Osteoblast (primary cell): ENCODE results near the gene MACROD2. TPM values are rescaled to one million over a fixed set of nuclear protein-coding genes. Genes with fewer than 3 reads are reported as not detected.

Experiments
- DNase-seq: peaks from one replicate; pipeline ENCODE4 v3.0.0; 2011; ENCODE audit warnings: low spot score, mixed read lengths; ENCODE audit not compliant: insufficient read length; ENCODE audit errors: missing footprints
- H2AFZ ChIP-seq: 2 replicates; pipeline ENCODE4 v1.6.0; 2011; ENCODE audit warnings: mild to moderate bottlenecking, low read length
- H3K27ac ChIP-seq: 2 replicates; pipeline ENCODE4 v1.5.1; 2011; ENCODE audit warnings: mild to moderate bottlenecking, low read depth, low read length, moderate library complexity
- H3K27me3 ChIP-seq: 2 replicates; pipeline ENCODE4 v1.6.0; 2012; ENCODE audit warnings: mild to moderate bottlenecking, control low read depth, inconsistent platforms, low read length, moderate library complexity; ENCODE audit not compliant: insufficient read depth
- H3K36me3 ChIP-seq: 2 replicates; pipeline ENCODE4 v1.5.1; 2011; ENCODE audit warnings: mild to moderate bottlenecking, low read length, control low read depth, moderate library complexity; ENCODE audit not compliant: insufficient read depth
- H3K4me1 ChIP-seq: 2 replicates; pipeline ENCODE4 v1.5.1; 2011; ENCODE audit warnings: mild to moderate bottlenecking, low read length, control low read depth, moderate library complexity; ENCODE audit not compliant: insufficient read depth
- H3K4me2 ChIP-seq: 2 replicates; pipeline ENCODE4 v1.6.0; 2011; ENCODE audit warnings: mild to moderate bottlenecking, low read length; ENCODE audit not compliant: insufficient read depth
- H3K4me3 ChIP-seq: fragments of 200-600 bp; sonication (generic); 3 replicates; pipeline ENCODE4 v1.5.1; 2012; ENCODE audit warnings: mild to moderate bottlenecking, low read length, inconsistent platforms; ENCODE audit not compliant: insufficient read depth
- H3K79me2 ChIP-seq: 2 replicates; pipeline ENCODE4 v1.6.0; 2012; ENCODE audit warnings: mild to moderate bottlenecking, low read length, control low read depth, inconsistent platforms; ENCODE audit not compliant: insufficient read depth
- H3K9me3 ChIP-seq: 2 replicates; pipeline ENCODE4 v1.5.1; 2011; ENCODE audit warnings: low read depth, low read length, control low read depth
- H4K20me1 ChIP-seq: 2 replicates; pipeline ENCODE4 v1.6.0; 2012; ENCODE audit warnings: mild to moderate bottlenecking, low read length, control low read depth; ENCODE audit not compliant: insufficient read depth
- total RNA-seq: library from RNA; depleted of rRNA; stranded (reverse); fragments of >200 nt; gene quantifications from 2 replicates; pipeline ENCODE4 v1.2.3, GENCODE V29; 2012
- TF ChIP-seq, protein P1 (sequence below): IDR thresholded peaks from 2 replicates; pipeline ENCODE4 v1.5.1; 2011; ENCODE audit warnings: mild to moderate bottlenecking, low read depth, low read length, moderate library complexity; ENCODE audit errors: extremely low read depth

The MACROD2 gene
- total RNA-seq, 1 donor, result 4.0 TPM

DNA sequence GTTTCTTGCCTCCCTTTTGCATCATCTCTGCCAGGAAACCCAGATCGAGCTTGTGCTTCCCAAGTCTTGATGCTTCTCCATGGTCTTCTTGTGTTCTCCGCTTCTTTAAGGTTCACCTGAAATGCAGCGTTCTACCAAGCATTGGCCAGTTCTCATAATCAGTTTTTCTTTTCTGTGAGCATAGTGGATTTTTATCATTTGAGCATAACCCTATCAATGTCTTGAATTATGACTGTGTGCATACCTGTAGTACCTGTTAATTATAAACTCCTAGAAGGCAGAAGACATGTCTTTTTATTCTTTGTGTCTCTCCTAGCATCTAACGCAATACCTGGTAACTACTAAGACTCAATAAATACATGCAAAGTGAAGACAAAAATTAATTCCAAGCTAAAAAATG is 1146.5 kb downstream of the MACROD2 start:
- TF ChIP-seq, protein P1, sequence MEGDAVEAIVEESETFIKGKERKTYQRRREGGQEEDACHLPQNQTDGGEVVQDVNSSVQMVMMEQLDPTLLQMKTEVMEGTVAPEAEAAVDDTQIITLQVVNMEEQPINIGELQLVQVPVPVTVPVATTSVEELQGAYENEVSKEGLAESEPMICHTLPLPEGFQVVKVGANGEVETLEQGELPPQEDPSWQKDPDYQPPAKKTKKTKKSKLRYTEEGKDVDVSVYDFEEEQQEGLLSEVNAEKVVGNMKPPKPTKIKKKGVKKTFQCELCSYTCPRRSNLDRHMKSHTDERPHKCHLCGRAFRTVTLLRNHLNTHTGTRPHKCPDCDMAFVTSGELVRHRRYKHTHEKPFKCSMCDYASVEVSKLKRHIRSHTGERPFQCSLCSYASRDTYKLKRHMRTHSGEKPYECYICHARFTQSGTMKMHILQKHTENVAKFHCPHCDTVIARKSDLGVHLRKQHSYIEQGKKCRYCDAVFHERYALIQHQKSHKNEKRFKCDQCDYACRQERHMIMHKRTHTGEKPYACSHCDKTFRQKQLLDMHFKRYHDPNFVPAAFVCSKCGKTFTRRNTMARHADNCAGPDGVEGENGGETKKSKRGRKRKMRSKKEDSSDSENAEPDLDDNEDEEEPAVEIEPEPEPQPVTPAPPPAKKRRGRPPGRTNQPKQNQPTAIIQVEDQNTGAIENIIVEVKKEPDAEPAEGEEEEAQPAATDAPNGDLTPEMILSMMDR, result no peak

DNA sequence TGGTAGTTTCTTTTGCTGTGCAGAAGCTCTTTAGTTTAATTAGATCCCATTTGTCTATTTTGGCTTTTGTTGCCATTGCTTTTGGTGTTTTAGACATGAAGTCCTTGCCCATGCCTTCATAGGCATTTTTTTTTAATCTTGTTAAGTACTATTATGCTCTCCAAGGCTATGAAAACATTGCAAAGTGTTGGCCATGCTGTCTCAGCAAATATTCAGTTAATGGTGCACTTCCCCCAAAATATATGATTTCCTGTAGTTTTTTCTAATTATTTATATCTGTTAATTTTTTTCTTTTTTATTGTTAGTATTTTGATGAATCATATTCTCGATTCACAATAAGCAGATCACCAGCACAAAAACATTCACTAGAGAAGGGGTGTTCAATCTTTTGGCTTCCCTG is 1148.2 kb downstream of the MACROD2 start:
- no peaks in the 10 kb centered on the region for H4K20me1 ChIP-seq

More for the DNA sequence above, 1146.5 kb downstream of the MACROD2 start:
- Histone ChIP-seq H3K4me1 (no peaks in the 10 kb centered on the region), H4K20me1 (no peaks in the 10 kb centered on the region), H2AFZ (no peak overlapping the region), H3K36me3 (no peaks in the 10 kb centered on the region), H3K4me2 (no peak overlapping the region), H3K27ac (no peak overlapping the region), H3K4me3 (no peak overlapping the region), H3K79me2 (no peaks in the 10 kb centered on the region), H3K9me3 (no peaks in the 10 kb centered on the region), H3K27me3 (no peaks in the 10 kb centered on the region)
- DNase-seq, result no peak

DNA sequence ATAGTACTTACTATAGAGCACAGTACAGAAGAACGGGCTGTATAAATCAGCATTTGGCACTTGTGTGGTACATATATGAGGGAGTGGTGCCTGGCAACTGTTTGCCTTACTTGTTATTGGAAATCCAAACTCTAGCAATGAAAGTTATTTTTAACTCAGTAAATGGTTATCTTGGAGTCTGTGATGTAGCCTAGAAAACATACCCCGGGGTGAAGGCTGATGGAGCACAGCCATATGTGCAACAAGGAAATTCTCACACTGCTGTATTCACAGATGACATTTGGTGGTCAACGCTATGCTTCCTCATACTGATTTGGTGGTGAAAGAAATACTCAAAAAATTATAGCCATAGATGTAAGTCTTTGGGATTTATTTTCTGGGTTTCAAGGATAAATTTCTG is 1149.6 kb downstream of the MACROD2 start:
- H3K36me3 ChIP-seq, result no peaks in the 10 kb centered on the region
- H3K4me1 ChIP-seq, result no peaks in the 10 kb centered on the region
- TF ChIP-seq, protein P1, result no peak
- no peak overlapping the region for H2AFZ ChIP-seq
- no peaks in the 10 kb centered on the region for H4K20me1 ChIP-seq
- H3K4me2 ChIP-seq, result no peak overlapping the region
- H3K27me3 ChIP-seq, result no peaks in the 10 kb centered on the region
- DNase-seq, result no peak
- H3K27ac ChIP-seq, result no peak overlapping the region
- H3K9me3 ChIP-seq, result no peaks in the 10 kb centered on the region
- H3K4me3 ChIP-seq, result no peak overlapping the region
- H3K79me2 ChIP-seq, result no peaks in the 10 kb centered on the region

More for the DNA sequence above, 1148.2 kb downstream of the MACROD2 start:
- no peak for DNase-seq
- no peaks in the 10 kb centered on the region for H3K4me1 ChIP-seq
- H3K79me2 ChIP-seq, result no peaks in the 10 kb centered on the region
- H3K4me3 ChIP-seq, result no peak overlapping the region
- TF ChIP-seq, protein P1, result no peak
- no peaks in the 10 kb centered on the region for H3K27me3 ChIP-seq
- no peak overlapping the region for H2AFZ ChIP-seq
- no peaks in the 10 kb centered on the region for H3K36me3 ChIP-seq
- H3K27ac ChIP-seq, result no peak overlapping the region
- H3K9me3 ChIP-seq, result no peaks in the 10 kb centered on the region
- no peak overlapping the region for H3K4me2 ChIP-seq

DNA sequence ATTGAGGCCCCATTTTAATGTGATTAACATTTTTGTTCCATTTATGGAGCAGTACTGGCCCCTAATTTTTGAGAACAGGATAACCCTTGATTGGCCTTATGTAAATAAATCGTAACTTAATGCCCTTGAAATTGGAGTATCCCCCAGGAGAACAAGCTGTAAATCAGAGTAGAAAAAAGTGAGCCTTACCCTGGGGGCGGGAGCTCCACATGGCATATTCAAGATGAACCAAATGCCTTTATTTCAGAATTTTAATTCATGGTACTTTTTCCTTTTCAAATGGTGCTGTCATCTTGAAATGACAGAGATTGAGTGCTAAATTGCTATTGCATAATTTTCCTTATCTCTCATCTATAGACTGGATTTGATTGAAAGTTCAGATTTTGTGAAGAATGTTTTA is 1151.6 kb downstream of the MACROD2 start:
- Histone ChIP-seq H3K9me3 (no peaks in the 10 kb centered on the region), H3K4me3 (no peak overlapping the region), H4K20me1 (no peaks in the 10 kb centered on the region), H3K4me1 (no peaks in the 10 kb centered on the region), H3K36me3 (no peaks in the 10 kb centered on the region), H3K79me2 (no peaks in the 10 kb centered on the region), H2AFZ (no peak overlapping the region), H3K27ac (no peak overlapping the region), H3K4me2 (no peak overlapping the region), H3K27me3 (no peaks in the 10 kb centered on the region)
- TF ChIP-seq, protein P1, result no peak
- DNase-seq, result no peak
